ENCODE measurements around the gene LYPD6B.

- TF ChIP-seq, protein P1, sequence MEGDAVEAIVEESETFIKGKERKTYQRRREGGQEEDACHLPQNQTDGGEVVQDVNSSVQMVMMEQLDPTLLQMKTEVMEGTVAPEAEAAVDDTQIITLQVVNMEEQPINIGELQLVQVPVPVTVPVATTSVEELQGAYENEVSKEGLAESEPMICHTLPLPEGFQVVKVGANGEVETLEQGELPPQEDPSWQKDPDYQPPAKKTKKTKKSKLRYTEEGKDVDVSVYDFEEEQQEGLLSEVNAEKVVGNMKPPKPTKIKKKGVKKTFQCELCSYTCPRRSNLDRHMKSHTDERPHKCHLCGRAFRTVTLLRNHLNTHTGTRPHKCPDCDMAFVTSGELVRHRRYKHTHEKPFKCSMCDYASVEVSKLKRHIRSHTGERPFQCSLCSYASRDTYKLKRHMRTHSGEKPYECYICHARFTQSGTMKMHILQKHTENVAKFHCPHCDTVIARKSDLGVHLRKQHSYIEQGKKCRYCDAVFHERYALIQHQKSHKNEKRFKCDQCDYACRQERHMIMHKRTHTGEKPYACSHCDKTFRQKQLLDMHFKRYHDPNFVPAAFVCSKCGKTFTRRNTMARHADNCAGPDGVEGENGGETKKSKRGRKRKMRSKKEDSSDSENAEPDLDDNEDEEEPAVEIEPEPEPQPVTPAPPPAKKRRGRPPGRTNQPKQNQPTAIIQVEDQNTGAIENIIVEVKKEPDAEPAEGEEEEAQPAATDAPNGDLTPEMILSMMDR (IDR thresholded peaks at IDR 0.05; ENCODE audit: low read depth, low read length, missing input control): no peak
- no peak for TF ChIP-seq NR2F2 (IDR thresholded peaks at IDR 0.05)
- TF ChIP-seq RAD21 (IDR thresholded peaks at IDR 0.05): no peak
- TF ChIP-seq TAF1 (conservative IDR thresholded peaks at IDR 0.05): no peak
- TF ChIP-seq SP1 (IDR thresholded peaks at IDR 0.05): no peak
- TF ChIP-seq JUND (IDR thresholded peaks at IDR 0.05): no peak
- no peak for TF ChIP-seq YY1 (IDR thresholded peaks at IDR 0.05)
- TF ChIP-seq ATF3 (IDR thresholded peaks at IDR 0.05): no peak
Observed at GRCh38 chr2:149033716-149034115, 4.8 kb upstream of the LYPD6B start.
